Measurements from ENCODE around the gene AMPH.

DNA sequence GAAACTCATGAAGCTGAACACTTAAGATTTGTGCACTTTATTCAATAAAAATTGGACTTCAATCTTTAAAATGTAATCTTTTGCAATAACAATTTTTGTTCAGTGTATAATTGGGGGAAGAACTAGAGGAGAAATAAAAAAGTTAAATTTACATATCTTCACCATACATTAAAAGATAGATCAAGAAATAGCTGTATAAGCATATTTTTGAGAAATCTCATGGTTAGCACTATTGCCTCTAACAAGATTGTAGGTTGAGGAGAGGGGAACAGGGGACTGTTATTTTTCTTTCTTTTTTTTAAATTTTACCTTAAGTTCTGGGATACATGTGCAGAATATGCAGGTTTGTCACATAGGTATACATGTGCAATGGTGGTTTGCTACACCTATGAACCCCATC, 5.3 kb downstream of the AMPH start:
- TF ChIP-seq PAX5 (IDR thresholded peaks at IDR 0.05; ENCODE audit: insufficient read depth, low read length, severe bottlenecking) (no peak), POLR2A (IDR thresholded peaks at IDR 0.05; ENCODE audit: low read depth, low read length) (no peak), POLR2AphosphoS5 (IDR thresholded peaks at IDR 0.05; ENCODE audit: low read depth, low read length) (no peak), SPI1 (IDR thresholded peaks at IDR 0.05; ENCODE audit: low read depth, low read length) (no peak)

Data from GM12891 (cell line).